ENCODE results near the gene CHST5. TPM values are rescaled to one million over a fixed set of nuclear protein-coding genes. Genes with fewer than 3 reads are reported as not detected.

The CHST5 gene
- total RNA-seq, 1 experiment from 2014 or later: 0.11 TPM

DNA sequence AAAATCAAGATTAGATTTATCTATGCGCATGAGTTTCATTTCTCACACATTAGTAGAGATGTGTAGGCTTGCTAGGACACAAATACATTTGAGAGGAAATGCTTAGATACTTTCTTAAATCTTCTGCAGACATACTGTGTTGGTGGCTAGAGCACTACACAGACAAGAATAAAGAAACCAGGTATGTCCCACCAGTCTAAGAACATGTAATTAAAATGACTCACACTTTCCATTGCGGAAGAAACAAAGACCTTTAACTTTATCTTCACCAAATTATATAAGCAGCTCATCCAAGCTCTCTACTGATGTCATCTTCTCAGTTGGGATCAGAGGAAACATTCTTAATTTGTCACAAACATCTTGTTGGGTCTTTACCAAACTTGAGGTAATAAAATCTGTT lies 42.8 kb upstream of the CHST5 start:
- H3K36me3 ChIP-seq (ENCODE audit: control insufficient read depth, insufficient read depth, low read length): peaks cover 2% of the 10 kb centered on the region; the same call in 1 of the 2 replicates
- H3K36me3 Mint-ChIP-seq (ENCODE audit: insufficient read depth, unreplicated experiment): peaks cover 23% of the 10 kb centered on the region
- no TSS peak for BruUV-seq (replicated peaks)
- no peak overlapping the region for H3K27ac Mint-ChIP-seq (ENCODE audit: unreplicated experiment)
- no peaks in the 10 kb centered on the region for H3K27me3 ChIP-seq (replicated peaks; ENCODE audit: control insufficient read depth, insufficient read depth, low read length)
- H3K27me3 Mint-ChIP-seq (ENCODE audit: insufficient read depth, unreplicated experiment): no peaks in the 10 kb centered on the region
- no peaks in the 10 kb centered on the region for H3K9me3 Mint-ChIP-seq (ENCODE audit: unreplicated experiment)
- ChIA-PET CTCF (no interaction called here), POLR2A (no interaction called here)
- no peak overlapping the region for H3K4me3 ChIP-seq (ENCODE audit: low read depth, low read length)
- H3K4me1 ChIP-seq: no peaks in the 10 kb centered on the region
- DNase-seq: no peak
- no peak overlapping the region for H3K4me3 Mint-ChIP-seq (ENCODE audit: unreplicated experiment)
- TF ChIP-seq, protein P1, sequence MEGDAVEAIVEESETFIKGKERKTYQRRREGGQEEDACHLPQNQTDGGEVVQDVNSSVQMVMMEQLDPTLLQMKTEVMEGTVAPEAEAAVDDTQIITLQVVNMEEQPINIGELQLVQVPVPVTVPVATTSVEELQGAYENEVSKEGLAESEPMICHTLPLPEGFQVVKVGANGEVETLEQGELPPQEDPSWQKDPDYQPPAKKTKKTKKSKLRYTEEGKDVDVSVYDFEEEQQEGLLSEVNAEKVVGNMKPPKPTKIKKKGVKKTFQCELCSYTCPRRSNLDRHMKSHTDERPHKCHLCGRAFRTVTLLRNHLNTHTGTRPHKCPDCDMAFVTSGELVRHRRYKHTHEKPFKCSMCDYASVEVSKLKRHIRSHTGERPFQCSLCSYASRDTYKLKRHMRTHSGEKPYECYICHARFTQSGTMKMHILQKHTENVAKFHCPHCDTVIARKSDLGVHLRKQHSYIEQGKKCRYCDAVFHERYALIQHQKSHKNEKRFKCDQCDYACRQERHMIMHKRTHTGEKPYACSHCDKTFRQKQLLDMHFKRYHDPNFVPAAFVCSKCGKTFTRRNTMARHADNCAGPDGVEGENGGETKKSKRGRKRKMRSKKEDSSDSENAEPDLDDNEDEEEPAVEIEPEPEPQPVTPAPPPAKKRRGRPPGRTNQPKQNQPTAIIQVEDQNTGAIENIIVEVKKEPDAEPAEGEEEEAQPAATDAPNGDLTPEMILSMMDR (IDR thresholded peaks at IDR 0.05; ENCODE audit: insufficient read depth in 1 of 2, low read depth in 1 of 2, low read length in 1 of 2, severe bottlenecking in 1 of 2, unreplicated experiment in 1 of 2): no peak
- H3K4me1 Mint-ChIP-seq (ENCODE audit: low read depth, unreplicated experiment): no peaks in the 10 kb centered on the region
- intact Hi-C loops (cut with micrococcal nuclease; ENCODE audit: unreplicated experiment): loop anchor here (5.0 kb wide), 1 partner anchor 1619 kb away; the partner anchor contains the start of gene SYCE1L
- no peaks in the 10 kb centered on the region for H3K9me3 ChIP-seq

DNA sequence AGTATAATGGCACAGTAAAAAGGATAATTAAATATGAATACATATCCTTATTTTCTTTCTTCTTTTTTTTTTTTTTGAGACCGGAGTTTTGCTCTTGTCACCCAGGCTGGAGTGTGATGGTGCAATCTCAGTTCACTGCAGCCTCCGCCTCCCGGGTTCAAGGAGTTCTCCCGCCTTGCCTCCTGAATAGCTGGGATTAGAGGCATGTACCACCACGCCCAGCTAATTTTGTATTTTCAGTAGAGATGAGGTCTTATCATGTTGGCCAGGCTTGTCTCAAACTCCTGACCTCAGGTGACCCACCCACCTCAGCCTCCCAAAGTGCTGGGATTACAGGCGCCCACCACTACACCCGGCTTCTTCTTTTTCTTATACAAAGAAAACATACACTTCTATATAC lies 42.3 kb upstream of the CHST5 start:
- no peak overlapping the region for H3K4me3 Mint-ChIP-seq (ENCODE audit: unreplicated experiment)
- H3K4me3 ChIP-seq (ENCODE audit: low read depth, low read length): no peak overlapping the region
- POLR2A ChIA-PET: no interaction called here
- no peaks in the 10 kb centered on the region for H3K9me3 ChIP-seq
- H3K36me3 Mint-ChIP-seq (ENCODE audit: insufficient read depth, unreplicated experiment): peaks cover 23% of the 10 kb centered on the region
- no peaks in the 10 kb centered on the region for H3K27me3 Mint-ChIP-seq (ENCODE audit: insufficient read depth, unreplicated experiment)
- H3K9me3 Mint-ChIP-seq (ENCODE audit: unreplicated experiment): no peaks in the 10 kb centered on the region
- H3K27ac Mint-ChIP-seq (ENCODE audit: unreplicated experiment): no peak overlapping the region
- H3K4me1 Mint-ChIP-seq (ENCODE audit: low read depth, unreplicated experiment): no peaks in the 10 kb centered on the region
- intact Hi-C loops (cut with micrococcal nuclease; ENCODE audit: unreplicated experiment): loop anchor here (5.0 kb wide), 1 partner anchor 1619 kb away; the partner anchor contains the start of gene SYCE1L
- H3K4me1 ChIP-seq: no peaks in the 10 kb centered on the region
- CTCF ChIA-PET: no interaction called here
- no peak for DNase-seq
- no peaks in the 10 kb centered on the region for H3K27me3 ChIP-seq (replicated peaks; ENCODE audit: control insufficient read depth, insufficient read depth, low read length)
- BruUV-seq (replicated peaks): no TSS peak
- peaks cover 2% of the 10 kb centered on the region; the same call in 1 of the 2 replicates for H3K36me3 ChIP-seq (ENCODE audit: control insufficient read depth, insufficient read depth, low read length)
- TF ChIP-seq, protein P1 (IDR thresholded peaks at IDR 0.05; ENCODE audit: insufficient read depth in 1 of 2, low read depth in 1 of 2, low read length in 1 of 2, severe bottlenecking in 1 of 2, unreplicated experiment in 1 of 2): no peak

GRCh38 chr16:75576384-75576811 lies 40.5 kb upstream of the CHST5 start:
- Mint-ChIP-seq H3K36me3 (ENCODE audit: insufficient read depth, unreplicated experiment) (peaks cover 35% of the 10 kb centered on the region), H3K27me3 (ENCODE audit: insufficient read depth, unreplicated experiment) (no peaks in the 10 kb centered on the region), H3K4me1 (ENCODE audit: low read depth, unreplicated experiment) (no peaks in the 10 kb centered on the region), H3K9me3 (ENCODE audit: unreplicated experiment) (no peaks in the 10 kb centered on the region), H3K27ac (ENCODE audit: unreplicated experiment) (no peak overlapping the region), H3K4me3 (ENCODE audit: unreplicated experiment) (no peak overlapping the region)
- intact Hi-C loops (cut with micrococcal nuclease; ENCODE audit: unreplicated experiment): loop anchor here (5.0 kb wide), 1 partner anchor 1621 kb away; the partner anchor contains the start of gene SYCE1L
- Histone ChIP-seq H3K9me3 (no peaks in the 10 kb centered on the region), H3K4me3 (ENCODE audit: low read depth, low read length) (no peak overlapping the region), H3K36me3 (ENCODE audit: control insufficient read depth, insufficient read depth, low read length) (peaks cover 7% of the 10 kb centered on the region), H3K4me1 (no peaks in the 10 kb centered on the region), H3K27me3 (replicated peaks; ENCODE audit: control insufficient read depth, insufficient read depth, low read length) (no peaks in the 10 kb centered on the region)
- TF ChIP-seq, protein P1 (IDR thresholded peaks at IDR 0.05; ENCODE audit: insufficient read depth in 1 of 2, low read depth in 1 of 2, low read length in 1 of 2, severe bottlenecking in 1 of 2, unreplicated experiment in 1 of 2): no peak
- ChIA-PET CTCF (no interaction called here), POLR2A (no interaction called here)
- BruUV-seq (replicated peaks): no TSS peak
- DNase-seq: no peak
